Activated naive CD4-positive, alpha-beta T cell treated with anti-CD3 and anti-CD28 coated beads, Interleukin-2, amount 10 ng/mL, durations not matched to agents 7 days and 5 days (primary cell): ENCODE results near the gene ADAMTS13.
A peak's percentile ranks its signal among the peaks of the same experiment; 100 is the strongest.

Source experiments
- CTCF ChIA-PET: fragments of 350-600 bp; sonication (Branson Sonifier 250); formaldehyde crosslinking; loops from one replicate; lab custom pipeline; 2021; ENCODE audit warnings: antibody characterized with exemption; lab: Charles Lee
- DNase-seq: peaks from one replicate; pipeline ENCODE4 v3.0.0-alpha.2; 2020
- H3K27ac Mint-ChIP-seq: one replicate; pipeline ENCODE4 v1.8.0; 2021; ENCODE audit warnings: mild to moderate bottlenecking, moderate library complexity, mixed read lengths
- H3K27me3 Mint-ChIP-seq: one replicate; pipeline ENCODE4 v1.8.0; 2021; ENCODE audit warnings: mild to moderate bottlenecking, mixed read lengths
- H3K36me3 Mint-ChIP-seq: one replicate; pipeline ENCODE4 v1.8.0; 2021; ENCODE audit warnings: mixed read lengths
- H3K4me1 Mint-ChIP-seq: one replicate; pipeline ENCODE4 v1.8.0; 2021; ENCODE audit warnings: mixed read lengths
- H3K4me3 Mint-ChIP-seq: one replicate; pipeline ENCODE4 v1.8.0; 2021; ENCODE audit warnings: mild to moderate bottlenecking, moderate library complexity, mixed read lengths
- H3K9me3 Mint-ChIP-seq: one replicate; pipeline ENCODE4 v1.8.0; 2021; ENCODE audit warnings: mixed read lengths

The ADAMTS13 gene

DNA sequence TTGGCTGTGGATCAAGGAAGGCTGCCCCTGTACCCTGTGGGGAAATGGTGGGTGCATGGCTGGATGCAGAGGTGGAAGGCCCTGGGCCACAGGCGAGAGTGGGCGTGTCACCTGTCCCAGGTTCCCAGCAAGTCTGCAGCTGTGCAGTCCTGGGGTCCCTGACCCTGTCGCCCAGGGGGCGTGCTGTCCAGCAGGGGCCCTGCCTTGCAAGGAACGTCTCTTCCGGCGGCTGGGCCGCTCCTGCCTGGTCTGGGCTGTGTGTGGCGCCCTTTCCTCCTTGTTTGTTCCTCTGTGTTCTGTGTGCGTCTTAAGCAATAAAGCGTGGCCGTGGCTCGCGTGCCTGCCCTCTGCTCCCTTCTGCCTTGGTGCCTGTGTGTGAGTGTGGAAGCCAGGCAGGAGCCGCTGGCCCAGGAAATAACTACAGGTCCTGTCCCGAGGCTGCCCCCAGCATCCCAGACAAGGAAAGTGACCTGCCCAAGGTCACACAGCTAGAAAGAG lies 48.3 kb downstream of the ADAMTS13 start:
- peaks cover 3% of the 10 kb centered on the region for H3K4me1 Mint-ChIP-seq
- CTCF ChIA-PET = no interaction called here
- no peaks in the 10 kb centered on the region for H3K36me3 Mint-ChIP-seq
- no peaks in the 10 kb centered on the region for H3K9me3 Mint-ChIP-seq
- DNase-seq = no peak
- H3K27me3 Mint-ChIP-seq = peaks cover 2% of the 10 kb centered on the region
- no peak overlapping the region for H3K4me3 Mint-ChIP-seq
- H3K27ac Mint-ChIP-seq = no peak overlapping the region

DNA sequence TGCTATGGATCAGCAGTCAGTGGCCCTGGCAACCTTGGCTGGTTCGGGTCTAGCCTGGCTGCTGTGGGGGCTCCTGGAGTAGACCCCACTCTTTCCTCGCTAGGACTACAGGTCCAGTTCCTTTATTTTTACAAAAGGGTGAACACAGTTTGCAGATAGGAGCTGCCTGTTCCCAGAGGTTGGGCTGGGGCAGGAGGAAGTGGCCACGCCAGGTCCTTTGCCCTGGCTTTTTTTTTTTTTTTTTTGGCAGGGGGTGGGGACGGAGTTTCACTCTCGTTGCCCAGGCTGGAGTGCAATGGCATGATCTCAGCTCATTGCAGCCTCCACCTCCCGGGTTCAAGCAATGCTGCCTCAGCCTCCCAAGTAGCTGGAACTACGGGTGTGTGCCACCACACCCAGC lies 48.8 kb downstream of the ADAMTS13 start:
- H3K4me1 Mint-ChIP-seq = peaks cover 3% of the 10 kb centered on the region
- H3K27ac Mint-ChIP-seq = no peak overlapping the region
- H3K27me3 Mint-ChIP-seq = no peaks in the 10 kb centered on the region
- no peak overlapping the region for H3K4me3 Mint-ChIP-seq
- CTCF ChIA-PET = no interaction called here
- no peaks in the 10 kb centered on the region for H3K36me3 Mint-ChIP-seq
- no peaks in the 10 kb centered on the region for H3K9me3 Mint-ChIP-seq
- no peak for DNase-seq

DNA sequence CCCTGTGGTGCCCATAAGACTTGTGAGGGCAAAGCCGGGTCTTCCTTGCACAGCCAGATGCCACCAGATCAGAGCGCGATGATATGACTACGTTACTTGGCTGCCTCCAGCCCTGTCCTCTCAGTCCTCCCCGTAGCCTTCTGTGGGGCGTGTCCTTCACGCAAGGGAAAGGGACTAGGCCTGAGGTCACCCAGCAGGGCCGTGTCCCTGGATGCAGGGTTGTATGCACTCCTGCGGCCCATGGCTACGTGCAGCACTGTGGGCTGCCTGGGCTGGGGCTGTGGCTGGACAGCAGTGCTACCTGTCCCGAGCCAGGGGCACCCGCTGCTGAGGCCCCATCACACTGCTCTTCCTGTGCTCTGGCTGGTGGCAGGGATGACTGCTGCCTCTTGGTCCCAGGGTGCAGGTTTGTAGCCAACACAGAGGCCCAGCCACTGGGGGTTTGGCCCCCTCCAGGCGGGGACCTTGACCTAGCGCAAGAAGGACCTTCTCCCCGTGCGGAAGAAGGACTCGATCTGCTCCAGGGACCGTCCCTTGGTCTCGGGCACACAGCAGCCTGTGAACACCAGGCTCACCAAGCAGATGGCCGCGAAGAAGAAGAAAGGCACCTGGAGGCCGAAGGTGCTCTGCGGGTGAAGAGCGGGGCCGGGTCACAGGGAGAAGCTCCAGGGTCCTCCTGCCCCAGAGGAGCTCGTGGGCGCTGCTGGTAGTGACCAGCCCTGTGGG lies 49.5 kb downstream of the ADAMTS13 start:
- Mint-ChIP-seq H3K9me3 (no peaks in the 10 kb centered on the region), H3K27ac (no peak overlapping the region), H3K27me3 (peaks cover 3% of the 10 kb centered on the region), H3K4me1 (peaks cover 3% of the 10 kb centered on the region), H3K4me3 (no peak overlapping the region), H3K36me3 (no peaks in the 10 kb centered on the region)
- CTCF ChIA-PET = no interaction called here
- DNase-seq = no peak

DNA sequence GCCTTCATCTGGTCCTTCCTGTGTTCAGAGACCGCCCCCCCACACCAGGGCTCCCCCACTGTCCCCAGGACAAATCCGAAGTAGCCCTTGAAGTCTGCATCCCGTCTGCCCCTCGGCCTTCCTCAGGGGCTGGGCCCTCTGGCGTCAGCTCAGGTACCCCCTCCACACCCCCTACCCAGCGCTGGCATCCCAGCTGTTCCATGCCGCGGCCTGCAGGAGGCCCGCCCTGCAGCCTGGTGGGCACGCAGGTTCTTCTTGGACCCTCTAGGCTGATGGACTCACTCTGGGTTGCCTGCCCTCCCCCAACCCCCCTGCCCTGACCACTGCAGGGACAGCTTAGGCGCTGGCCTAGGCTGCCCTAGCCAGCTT lies 50.1 kb downstream of the ADAMTS13 start:
- Mint-ChIP-seq H3K27ac (no peak overlapping the region), H3K4me3 (no peak overlapping the region), H3K27me3 (peaks cover 6% of the 10 kb centered on the region), H3K36me3 (no peaks in the 10 kb centered on the region), H3K4me1 (peaks cover 3% of the 10 kb centered on the region), H3K9me3 (no peaks in the 10 kb centered on the region)
- CTCF ChIA-PET = no interaction called here
- no peak for DNase-seq

DNA sequence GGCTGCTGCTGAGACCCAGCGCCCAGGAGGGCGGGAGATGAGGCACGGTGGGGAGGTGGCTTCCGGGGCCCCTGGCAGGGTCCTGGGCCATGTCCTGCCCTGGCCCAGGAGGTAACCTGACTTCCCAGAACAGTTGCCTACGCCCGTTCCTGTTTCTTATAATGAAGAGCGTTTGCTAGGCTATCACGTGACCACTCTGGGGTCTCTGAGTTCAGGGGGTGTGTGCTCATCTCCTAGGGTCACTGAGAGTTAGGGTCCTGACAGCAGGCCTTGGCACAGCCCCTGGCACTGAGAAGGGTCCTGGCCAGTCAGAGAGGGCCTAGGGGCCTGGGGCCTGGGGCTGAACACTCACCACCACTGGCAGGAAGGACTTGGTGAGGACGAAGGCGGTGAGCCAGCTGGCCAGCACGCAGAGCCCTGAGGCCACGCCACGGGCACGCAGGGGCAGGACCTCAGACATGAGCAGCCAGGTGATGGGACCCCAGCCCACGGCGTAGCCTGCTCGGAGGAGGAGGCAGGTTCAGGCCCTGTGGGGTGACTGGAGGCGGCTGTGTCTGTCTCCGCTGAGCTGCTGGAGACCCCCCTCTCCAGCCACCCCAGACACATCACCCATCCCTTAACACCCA lies 50.7 kb downstream of the ADAMTS13 start:
- H3K27me3 Mint-ChIP-seq = peaks cover 6% of the 10 kb centered on the region
- H3K4me3 Mint-ChIP-seq = no peak overlapping the region
- H3K9me3 Mint-ChIP-seq = no peaks in the 10 kb centered on the region
- DNase-seq = no peak
- no peak overlapping the region for H3K27ac Mint-ChIP-seq
- H3K36me3 Mint-ChIP-seq = no peaks in the 10 kb centered on the region
- H3K4me1 Mint-ChIP-seq = peaks cover 3% of the 10 kb centered on the region
- CTCF ChIA-PET = interaction anchor here (1.0 kb wide), 1 partner anchor 32 kb away, joined by 3 read pairs; no protein-coding TSS in a partner anchor

DNA sequence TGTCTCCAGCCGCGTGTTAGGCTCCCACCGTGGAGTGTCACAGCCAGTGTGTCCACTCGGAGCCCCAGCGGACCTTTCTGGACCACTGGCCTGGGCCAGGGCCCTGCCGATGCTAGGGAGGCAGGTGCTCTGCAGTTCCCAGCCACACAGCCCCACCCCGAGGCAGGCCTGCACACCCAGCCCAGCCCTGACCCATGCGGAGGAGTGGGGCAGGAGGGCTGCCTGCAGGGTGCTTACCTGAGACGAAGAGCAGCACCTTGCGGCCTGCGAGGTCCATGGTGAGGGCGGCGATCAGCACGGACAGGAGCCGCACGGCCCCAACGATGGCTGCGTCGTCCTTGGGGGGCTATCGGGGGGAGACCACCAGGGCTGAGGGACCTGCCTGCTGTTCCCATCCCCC lies 51.6 kb downstream of the ADAMTS13 start:
- Mint-ChIP-seq H3K27me3 (peaks cover 6% of the 10 kb centered on the region), H3K27ac (no peak overlapping the region), H3K4me1 (peaks cover 3% of the 10 kb centered on the region), H3K4me3 (no peak overlapping the region), H3K36me3 (no peaks in the 10 kb centered on the region), H3K9me3 (no peaks in the 10 kb centered on the region)
- CTCF ChIA-PET = interaction anchor here (0.6 to 1.0 kb wide), 2 partner anchors 12 to 33 kb away, joined by 3 read pairs; no protein-coding TSS in a partner anchor
- no peak for DNase-seq

- no peak overlapping the region for H3K4me3 Mint-ChIP-seq
- peaks cover 7% of the 10 kb centered on the region for H3K27me3 Mint-ChIP-seq
Observed at GRCh38 chr9:133474215-133474614, 52.0 kb downstream of the ADAMTS13 start.

DNA sequence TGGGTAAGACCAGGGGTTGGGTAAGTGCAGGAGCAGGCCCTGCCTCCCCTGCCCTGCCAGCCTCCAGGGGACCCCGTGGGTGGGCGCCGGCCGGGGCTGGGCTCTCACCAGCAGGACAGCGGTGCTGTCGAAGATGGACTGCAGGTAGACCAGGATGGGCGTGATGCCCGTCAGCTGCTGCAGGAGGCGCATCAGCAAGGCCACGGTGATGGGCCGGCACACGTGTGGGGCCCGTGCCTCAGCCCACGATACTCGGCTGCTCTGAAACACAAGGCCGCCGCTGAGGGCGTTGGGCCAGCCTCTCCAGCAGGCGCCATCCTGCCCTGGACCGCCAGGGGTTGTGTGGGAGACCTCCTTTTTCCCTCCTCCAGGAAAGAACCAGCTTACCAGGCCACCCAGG lies 52.7 kb downstream of the ADAMTS13 start:
- Mint-ChIP-seq H3K27me3 (peaks cover 12% of the 10 kb centered on the region), H3K27ac (no peak overlapping the region), H3K36me3 (no peaks in the 10 kb centered on the region), H3K4me3 (no peak overlapping the region), H3K4me1 (peaks cover 10% of the 10 kb centered on the region), H3K9me3 (no peaks in the 10 kb centered on the region)
- no peak for DNase-seq
- CTCF ChIA-PET = no interaction called here

More at GRCh38 chr9:133474215-133474614, 52.0 kb downstream of the ADAMTS13 start:
- CTCF ChIA-PET = interaction anchor here (0.6 kb wide), 1 partner anchor 12 kb away, joined by 3 read pairs; no protein-coding TSS in a partner anchor
- no peaks in the 10 kb centered on the region for H3K9me3 Mint-ChIP-seq
- no peaks in the 10 kb centered on the region for H3K36me3 Mint-ChIP-seq
- peaks cover 3% of the 10 kb centered on the region for H3K4me1 Mint-ChIP-seq
- no peak for DNase-seq
- no peak overlapping the region for H3K27ac Mint-ChIP-seq

DNA sequence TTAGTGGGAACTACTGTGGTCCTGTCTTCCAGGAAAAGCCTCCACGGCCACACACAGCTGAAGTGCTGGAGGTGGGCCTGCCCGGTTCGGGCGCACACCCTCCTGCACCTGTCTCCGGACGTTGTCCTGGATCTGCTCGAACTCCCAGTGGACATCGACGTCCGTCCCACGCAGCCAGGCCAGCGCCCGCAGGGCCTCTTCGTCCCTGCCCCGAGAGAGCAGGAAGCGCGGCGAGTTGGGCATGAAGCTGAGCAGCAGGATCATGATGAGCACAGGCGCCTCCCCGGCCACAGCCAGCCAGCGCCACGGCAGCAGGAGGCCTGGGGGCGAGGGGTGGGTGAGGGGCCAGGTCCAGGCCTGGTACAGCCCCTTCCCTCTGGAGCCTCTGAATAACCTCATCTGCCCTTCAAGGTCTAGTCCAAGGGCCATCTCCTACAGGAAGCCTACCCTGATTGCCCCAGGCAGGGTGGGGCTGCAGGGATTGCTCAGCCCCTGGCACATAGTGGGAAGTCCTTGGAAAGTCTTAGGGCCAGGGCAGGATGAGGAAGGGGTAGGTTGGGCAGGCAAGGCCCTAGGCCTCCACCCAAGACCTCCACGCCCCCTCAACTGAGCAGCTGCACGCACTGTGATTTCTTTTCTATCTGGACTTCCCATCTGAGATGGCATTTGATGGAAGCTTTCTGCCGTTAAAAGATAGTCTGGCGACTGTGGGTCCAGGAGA lies 53.3 kb downstream of the ADAMTS13 start:
- Mint-ChIP-seq H3K9me3 (no peaks in the 10 kb centered on the region), H3K27me3 (peaks cover 16% of the 10 kb centered on the region), H3K4me3 (no peak overlapping the region), H3K27ac (no peak overlapping the region), H3K4me1 (peaks cover 12% of the 10 kb centered on the region), H3K36me3 (no peaks in the 10 kb centered on the region)
- CTCF ChIA-PET = interaction anchor here (1.6 kb wide), 1 partner anchor 69 kb away, joined by 3 read pairs; no protein-coding TSS in a partner anchor
- DNase-seq = no peak

DNA sequence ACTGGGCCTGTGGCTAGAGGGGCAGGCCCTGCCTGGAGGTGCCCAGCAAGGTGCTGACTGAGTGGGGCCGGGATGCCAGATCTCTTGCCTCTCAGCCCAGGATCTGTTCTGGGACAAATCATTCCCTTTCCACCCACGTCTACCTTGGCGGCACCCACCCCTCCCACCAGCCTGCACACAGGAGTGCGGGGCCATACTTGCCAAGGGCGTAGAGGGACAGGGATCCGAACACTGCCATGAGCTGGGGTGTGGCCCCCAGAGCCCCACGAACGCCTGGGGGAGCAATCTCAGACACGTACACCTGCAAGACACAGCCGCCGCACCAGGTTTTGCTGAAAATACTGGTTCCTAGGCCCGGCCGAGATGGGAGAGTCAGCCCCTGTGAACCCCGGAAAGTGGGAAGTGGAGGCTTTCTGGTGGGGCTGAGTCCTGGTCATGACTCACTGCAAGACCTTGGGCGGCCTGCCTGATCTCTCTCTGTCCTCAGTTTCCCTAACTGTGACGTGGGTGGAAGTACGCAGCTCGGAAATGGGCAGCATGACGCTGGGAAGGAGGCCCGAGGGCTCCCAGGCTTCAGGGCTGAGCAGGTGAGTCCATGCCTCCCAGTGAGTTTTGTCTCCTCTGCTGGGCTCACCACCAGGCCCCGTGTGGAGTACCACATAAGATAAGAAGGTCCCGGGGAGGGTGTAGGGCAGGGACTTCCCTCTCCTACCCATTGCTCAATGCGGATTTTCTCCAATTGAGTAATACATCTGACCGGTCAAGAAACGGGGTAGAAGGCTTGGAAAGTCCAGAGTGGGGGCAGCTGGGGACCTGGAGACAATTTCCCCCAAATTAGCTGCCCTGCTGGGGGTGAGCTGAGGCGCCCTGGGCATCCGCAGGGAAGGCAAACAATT lies 54.1 kb downstream of the ADAMTS13 start:
- H3K27me3 Mint-ChIP-seq = peaks cover 24% of the 10 kb centered on the region
- H3K9me3 Mint-ChIP-seq = no peaks in the 10 kb centered on the region
- CTCF ChIA-PET = interaction anchor here (1.5 to 1.6 kb wide), 2 partner anchors 70 to 293 kb away, joined by 3 to 4 read pairs; no protein-coding TSS in a partner anchor
- no peak overlapping the region for H3K4me3 Mint-ChIP-seq
- no peak for DNase-seq
- H3K4me1 Mint-ChIP-seq = peaks cover 12% of the 10 kb centered on the region
- H3K27ac Mint-ChIP-seq = no peak overlapping the region
- H3K36me3 Mint-ChIP-seq = no peaks in the 10 kb centered on the region

- Mint-ChIP-seq H3K36me3 (no peaks in the 10 kb centered on the region), H3K27ac (no peak overlapping the region), H3K4me3 (no peak overlapping the region), H3K9me3 (no peaks in the 10 kb centered on the region), H3K27me3 (peaks cover 31% of the 10 kb centered on the region), H3K4me1 (peaks cover 12% of the 10 kb centered on the region)
- CTCF ChIA-PET = interaction anchor here (1.5 to 1.6 kb wide), 2 partner anchors 71 to 294 kb away, joined by 3 to 4 read pairs; no protein-coding TSS in a partner anchor
- no peak for DNase-seq
Observed at GRCh38 chr9:133476941-133477340, 54.8 kb downstream of the ADAMTS13 start.

GRCh38 chr9:133477461-133477860 lies 55.3 kb downstream of the ADAMTS13 start:
- H3K36me3 Mint-ChIP-seq = no peaks in the 10 kb centered on the region
- peak overlapping the region; percentile 28 for H3K4me3 Mint-ChIP-seq
- DNase-seq = no peak
- CTCF ChIA-PET = interaction anchor here (1.5 kb wide), 1 partner anchor 295 kb away, joined by 4 read pairs; no protein-coding TSS in a partner anchor
- H3K9me3 Mint-ChIP-seq = no peaks in the 10 kb centered on the region
- H3K4me1 Mint-ChIP-seq = peaks cover 12% of the 10 kb centered on the region
- peaks cover 35% of the 10 kb centered on the region for H3K27me3 Mint-ChIP-seq
- H3K27ac Mint-ChIP-seq = no peak overlapping the region
